22Rv1 (cell line): ENCODE data around the gene AKT1S1.

Experiments used
- H3K27ac ChIP-seq: fragments of 450-650 bp; 2 replicates; pipeline ENCODE4 v1.5.1; 2017
- ZFX ChIP-seq: fragments of 450-650 bp; IDR thresholded peaks from 2 replicates; pipeline ENCODE4 v1.6.1; 2017; ENCODE audit warnings: antibody characterized with exemption, borderline replicate concordance
- TF ChIP-seq, protein P1 (sequence below): fragments of 450-650 bp; IDR thresholded peaks from 2 replicates; pipeline ENCODE4 v1.5.1; 2017; ENCODE audit warnings: mild to moderate bottlenecking

The AKT1S1 gene

DNA sequence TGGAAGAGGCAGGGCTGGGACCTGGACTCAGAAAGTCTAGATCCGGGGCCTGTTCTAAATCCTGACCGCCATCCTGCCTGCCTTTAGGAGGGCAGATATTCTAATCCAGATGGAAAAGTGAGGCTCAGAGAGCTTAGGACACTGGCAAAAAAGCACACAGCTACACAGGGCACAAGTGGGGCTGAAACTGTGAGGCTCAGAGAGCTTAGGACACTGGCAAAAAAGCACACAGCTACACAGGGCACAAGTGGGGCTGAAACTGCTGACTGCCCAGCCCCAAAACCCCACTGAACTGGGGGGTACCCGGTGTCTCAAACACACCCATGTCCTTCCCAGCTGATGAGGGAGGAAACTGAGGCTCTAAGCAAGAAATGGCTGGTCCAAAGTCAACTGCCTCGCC, 2.0 kb downstream of the AKT1S1 start:
- no peak for TF ChIP-seq ZFX
- TF ChIP-seq, protein P1, sequence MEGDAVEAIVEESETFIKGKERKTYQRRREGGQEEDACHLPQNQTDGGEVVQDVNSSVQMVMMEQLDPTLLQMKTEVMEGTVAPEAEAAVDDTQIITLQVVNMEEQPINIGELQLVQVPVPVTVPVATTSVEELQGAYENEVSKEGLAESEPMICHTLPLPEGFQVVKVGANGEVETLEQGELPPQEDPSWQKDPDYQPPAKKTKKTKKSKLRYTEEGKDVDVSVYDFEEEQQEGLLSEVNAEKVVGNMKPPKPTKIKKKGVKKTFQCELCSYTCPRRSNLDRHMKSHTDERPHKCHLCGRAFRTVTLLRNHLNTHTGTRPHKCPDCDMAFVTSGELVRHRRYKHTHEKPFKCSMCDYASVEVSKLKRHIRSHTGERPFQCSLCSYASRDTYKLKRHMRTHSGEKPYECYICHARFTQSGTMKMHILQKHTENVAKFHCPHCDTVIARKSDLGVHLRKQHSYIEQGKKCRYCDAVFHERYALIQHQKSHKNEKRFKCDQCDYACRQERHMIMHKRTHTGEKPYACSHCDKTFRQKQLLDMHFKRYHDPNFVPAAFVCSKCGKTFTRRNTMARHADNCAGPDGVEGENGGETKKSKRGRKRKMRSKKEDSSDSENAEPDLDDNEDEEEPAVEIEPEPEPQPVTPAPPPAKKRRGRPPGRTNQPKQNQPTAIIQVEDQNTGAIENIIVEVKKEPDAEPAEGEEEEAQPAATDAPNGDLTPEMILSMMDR = no peak
- H3K27ac ChIP-seq = peak overlapping the region; percentile 97

DNA sequence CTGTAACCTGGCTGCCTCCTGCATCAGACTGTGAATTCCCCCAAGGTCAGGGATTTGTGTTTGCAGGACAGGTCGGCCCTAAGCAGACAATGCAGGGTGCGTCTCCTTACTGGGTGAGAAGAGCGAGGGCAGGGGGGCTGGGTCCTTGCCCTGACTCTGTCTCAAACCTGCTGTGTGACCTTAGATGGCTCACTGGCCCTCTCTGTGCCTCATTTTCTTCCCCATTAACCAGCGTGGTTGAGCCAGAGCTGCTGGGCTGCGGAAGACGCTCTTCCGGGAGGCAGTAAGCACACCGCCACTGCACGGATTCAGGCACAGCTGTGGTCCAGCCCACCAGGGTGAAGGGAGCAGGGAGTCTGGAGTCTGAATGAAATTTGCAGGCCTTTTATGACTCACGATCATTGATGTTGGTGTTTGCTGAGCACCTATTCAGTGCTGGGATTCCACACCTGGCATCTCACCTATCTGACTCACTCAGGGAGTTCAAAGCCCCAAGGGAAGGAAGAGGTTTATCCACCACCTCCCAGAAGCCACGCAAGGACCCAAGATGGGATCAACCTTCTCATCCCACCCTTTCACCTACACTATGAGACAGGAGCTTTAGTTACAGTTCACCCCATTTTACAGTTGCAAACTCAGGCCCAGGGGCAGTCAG, 2.5 kb downstream of the AKT1S1 start:
- no peak for TF ChIP-seq ZFX
- TF ChIP-seq, protein P1 = no peak
- peak overlapping the region; percentile 97 for H3K27ac ChIP-seq

DNA sequence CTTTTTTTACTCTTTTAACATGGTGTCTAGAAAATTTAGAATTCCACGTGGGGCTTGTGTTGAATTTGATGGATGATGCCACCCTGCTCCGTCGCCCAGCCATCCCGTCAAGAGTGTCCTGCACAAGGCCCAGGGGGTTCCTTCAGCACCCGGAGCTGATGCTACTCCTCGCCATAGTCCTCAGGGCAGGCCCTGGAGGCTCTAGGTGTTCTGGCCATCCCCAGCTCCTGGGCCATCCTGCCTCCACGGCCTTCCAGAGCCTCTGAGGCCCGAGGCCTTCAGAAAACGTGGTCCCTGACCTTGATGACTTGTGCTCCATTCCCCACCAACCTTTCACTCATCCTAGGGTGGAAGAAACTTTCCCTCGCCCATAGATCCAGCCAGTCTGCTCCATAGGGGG, 3.3 kb downstream of the AKT1S1 start:
- peak overlapping the region; percentile 97; the same call in 1 of the 2 replicates for H3K27ac ChIP-seq
- TF ChIP-seq, protein P1 = no peak
- TF ChIP-seq ZFX = no peak

DNA sequence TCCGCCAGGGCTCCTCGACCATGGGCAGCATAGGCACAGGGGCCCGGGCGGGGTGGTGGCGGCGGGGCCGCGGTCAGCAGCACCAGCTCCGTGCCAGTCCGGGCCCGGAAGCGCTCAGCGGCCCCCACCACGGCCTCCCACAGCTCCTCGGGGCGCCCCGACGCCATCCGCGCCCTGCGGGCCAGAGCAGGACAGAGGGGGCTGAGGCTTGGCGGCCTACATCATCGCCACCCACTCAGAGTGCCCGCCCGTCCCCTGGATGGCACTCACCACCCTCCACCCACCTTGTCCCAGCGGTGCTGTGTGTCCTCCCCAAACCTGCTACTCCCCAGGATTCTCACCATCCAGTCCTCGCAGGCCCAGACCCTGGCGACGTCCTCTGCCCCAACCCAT, 4.0 kb downstream of the AKT1S1 start:
- TF ChIP-seq, protein P1 = no peak
- TF ChIP-seq ZFX = no peak
- H3K27ac ChIP-seq = no peak overlapping the region

DNA sequence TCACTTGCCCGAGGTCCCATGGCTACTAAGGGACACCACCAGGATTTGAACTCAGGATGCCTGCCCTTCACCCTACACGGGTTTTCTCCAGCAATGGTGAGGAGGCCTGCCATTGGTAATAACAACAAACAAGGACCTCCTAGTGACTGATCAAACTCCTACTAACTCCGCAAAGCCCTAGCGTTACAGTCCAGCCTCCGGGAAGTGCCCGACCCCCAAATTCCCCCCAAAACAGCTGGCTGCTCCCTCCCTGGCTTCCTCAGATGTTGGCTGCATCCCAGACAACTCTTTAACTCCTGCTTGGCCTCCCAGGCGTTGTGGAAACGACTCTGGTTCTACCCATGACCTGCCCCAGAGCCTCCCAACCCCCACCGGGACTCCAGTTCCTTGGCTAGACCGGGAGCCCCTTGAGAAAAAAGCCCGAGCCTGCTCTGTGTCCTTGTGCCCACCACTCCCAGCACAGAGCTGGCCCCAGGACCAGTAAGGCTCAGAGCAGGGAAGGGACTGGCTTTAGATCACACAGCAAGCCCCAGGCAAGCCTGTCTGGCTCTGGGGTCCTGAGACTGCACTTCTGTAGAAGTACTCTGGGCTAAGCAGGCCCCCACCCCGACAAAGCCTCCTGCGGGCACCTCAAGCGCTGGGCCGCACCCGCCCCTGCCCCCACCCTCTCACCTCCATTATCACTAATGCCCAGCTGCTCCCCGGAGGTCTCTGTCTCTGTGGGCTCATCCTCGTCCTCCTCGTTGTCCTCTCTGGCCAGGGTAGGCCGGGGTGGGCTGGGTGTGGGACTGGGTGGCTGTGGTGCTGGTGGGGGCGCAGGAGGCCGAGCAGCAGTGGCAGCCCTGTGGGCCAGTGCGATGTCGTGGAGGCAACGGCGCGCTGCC, 4.7 kb downstream of the AKT1S1 start:
- TF ChIP-seq ZFX = no peak
- TF ChIP-seq, protein P1 = no peak
- H3K27ac ChIP-seq = peak overlapping the region; percentile 93

DNA sequence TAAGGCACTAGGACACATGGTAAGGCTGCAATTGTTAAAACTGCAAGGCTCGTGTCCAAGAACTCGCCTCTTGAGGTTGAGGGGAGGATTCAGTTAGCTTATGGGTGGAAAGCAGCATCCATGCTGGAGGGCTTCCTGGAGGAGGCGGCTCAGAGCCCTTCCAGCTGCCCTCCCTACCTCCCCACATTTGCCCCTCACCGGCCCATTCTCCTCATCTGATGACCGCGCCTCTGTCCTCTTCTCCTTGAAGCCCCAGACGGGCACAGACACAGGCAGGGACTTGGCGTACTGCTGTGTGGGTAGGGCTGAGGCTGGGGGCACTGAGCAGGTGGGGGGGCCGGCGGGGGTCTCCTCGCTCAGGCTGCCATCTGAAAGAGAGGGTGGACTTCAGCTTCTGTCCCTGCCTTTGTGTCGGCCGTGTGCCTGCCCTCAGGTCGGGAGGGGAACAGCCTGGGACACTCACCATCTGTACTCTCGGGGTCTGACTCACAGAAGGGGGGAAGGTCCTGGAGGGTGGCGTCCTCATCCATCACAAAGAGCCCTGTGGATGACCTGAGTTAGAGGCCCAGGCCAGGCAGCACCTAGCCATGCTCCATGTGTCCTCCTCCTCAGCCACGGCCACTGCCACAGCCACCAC, 5.7 kb downstream of the AKT1S1 start:
- no peak for TF ChIP-seq ZFX
- TF ChIP-seq, protein P1 = no peak
- peak overlapping the region; percentile 93 for H3K27ac ChIP-seq
